GM19468 (cell line): ENCODE measurements around the gene DNTT.

Experiments used
- ATAC-seq: cut with Tn5 transposase; IDR thresholded peaks from one replicate; pipeline ENCODE4 v1.9.1; 2021; ENCODE audit warnings: mild to moderate bottlenecking, moderate library complexity, moderate number of reproducible peaks; ENCODE audit not compliant: unreplicated experiment; ENCODE audit errors: extremely low read depth

The DNTT gene

DNA sequence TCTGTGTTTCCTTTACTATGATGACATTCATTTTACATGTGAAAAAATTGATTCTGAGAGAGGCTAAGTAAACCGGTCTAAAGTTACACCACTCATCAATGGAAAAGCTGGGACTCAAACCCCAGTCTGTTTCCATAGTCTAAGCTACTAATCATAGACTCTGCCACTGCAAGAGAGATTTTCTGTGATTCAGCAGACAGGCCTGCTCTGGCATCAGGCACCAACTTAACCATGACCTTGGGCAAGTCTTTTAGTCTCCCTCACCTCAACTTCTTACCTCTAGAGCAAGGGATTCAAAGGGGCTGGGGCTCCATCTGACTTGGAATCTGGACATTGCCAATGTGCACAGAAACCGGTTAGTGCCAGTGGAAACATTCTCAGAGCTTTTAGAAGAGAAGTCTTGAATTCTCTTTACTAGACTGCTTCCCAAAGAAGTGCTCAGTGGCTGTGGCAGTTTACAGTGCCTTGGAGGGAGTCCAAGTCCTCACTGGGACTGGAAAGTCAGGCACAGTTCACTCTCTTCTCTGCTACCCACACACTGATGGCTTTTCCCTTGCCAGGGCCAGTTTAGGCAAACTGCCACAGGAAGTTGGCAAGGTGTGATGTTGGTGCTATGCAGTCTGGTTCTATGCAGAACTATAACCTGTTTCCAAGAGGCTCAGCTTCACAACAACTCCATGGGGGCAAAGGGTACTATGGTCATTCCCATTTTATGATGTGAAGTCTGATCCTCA lies 28.4 kb upstream of the DNTT start:
- no peak for ATAC-seq

DNA sequence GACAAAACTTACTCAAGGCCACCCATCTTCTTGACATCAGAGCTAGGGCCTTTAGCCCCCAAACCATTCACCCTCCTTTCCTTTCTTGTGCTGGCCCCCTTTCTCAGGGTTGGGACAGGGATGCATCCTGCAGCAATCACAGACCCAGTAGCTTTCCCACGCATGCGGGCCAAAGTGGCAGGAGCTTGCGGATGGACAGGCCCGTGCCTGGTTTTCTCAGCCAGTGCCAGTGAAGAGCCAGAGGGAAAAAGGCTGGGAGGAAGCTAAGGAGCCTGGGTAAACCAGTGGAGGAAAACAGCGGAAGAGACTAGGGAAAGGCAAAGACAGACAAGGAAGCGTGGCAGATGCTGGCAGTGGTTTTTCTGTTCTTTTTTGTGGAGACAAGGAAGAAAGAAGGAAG lies 27.8 kb upstream of the DNTT start:
- no peak for ATAC-seq

DNA sequence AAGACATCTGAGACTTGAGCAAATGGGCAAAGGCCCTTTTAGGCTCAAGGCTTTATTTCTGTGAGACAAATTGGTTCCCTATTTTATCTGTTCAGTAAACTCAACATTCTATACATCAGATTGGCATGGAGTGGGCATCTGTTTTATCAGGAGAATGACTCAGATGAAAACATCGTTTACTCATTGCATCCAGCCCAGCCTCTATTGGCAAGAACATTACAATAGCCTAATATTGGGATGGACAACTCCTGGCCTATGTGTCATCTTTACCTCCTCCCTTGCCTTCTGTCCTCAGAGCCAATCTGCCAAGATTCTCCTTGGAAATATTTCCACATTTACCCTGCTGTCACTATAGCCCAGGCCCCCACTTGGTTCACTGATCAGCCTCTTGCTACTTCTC lies 27.4 kb upstream of the DNTT start:
- no peak for ATAC-seq

DNA sequence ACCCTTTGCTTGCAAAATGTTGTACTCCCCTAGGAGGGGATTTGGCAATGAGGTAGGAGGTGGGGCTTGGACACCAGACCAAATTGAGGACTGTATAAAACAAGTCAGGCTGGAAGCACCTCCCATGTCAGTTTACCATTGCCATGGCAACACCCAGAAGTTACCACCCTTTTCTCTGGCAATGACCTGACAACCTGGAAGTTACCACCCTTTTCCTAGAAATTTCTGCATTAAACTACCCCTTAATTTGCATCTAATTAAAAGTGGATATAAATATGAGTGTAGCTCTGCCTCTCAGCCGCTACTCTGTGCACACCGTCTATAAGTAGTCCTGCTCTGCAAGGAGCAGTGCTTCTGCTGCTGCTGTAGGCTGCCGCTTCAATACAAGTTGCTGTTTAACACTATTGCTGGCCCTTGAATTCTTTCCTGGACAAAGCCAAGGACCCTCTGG lies 25.0 kb upstream of the DNTT start:
- no peak for ATAC-seq

DNA sequence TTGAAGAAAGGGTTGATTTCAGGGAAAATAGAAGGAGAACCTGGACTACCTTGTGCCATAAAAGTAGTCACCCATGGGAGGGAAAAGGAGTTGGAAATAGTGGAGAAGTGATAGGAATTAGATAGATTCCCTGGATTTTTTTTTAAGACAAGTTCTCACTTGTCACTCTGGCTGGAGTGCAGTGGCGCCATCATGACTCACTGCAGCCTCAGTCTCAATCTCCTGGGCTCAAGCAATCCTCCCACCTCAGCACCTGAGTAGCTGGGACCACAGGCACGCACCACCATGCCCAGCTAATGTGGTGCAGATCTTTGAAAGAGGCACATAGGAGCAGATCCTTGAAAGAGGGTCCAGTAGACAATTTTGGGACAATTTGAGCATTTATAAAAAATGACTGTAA lies 23.4 kb upstream of the DNTT start:
- ATAC-seq = no peak

DNA sequence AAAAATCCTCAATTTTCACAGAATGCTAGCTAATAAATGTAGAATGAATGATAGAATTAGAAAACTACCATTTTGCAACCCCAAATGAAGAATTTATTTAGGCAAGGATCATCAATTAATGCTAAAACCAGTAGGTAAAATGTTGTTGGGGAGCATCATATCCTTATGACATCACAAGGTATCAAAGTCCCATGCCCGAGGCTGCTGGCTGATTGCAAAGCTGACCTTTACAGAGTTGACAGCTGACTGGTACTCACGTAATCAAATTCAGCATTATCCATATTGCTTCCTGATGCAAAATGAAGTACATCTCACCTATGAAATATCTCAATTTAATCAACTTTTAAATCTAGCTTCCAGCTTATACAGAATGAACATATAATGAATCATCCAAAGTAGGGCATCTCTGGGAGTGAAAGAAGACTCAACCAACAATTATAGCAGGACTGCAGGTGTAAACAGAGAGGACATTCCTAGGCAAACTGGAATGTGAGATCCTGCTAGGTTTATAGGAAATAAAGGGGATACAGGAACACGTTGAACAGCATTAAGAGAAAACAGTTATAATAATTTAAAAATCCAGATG lies 22.7 kb upstream of the DNTT start:
- no peak for ATAC-seq

DNA sequence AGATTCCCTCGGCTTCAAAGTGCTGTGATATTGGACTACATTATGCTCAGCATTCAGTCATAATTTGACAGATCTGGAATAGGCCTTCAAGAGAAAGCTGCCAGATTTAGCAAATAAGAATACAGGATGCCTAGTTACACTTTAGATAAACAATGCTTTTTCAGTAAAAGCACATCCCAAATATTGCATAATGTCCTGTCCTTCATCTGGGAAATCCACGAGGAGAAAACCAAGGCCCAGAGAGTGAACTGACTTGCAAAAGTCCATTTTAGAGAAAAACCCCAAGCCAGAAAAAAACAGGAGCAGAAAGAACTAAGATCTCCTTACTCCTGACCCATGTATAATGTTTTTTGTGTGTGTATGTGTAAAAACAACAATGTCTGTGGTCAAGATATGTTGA lies 20.9 kb upstream of the DNTT start:
- ATAC-seq = no peak

DNA sequence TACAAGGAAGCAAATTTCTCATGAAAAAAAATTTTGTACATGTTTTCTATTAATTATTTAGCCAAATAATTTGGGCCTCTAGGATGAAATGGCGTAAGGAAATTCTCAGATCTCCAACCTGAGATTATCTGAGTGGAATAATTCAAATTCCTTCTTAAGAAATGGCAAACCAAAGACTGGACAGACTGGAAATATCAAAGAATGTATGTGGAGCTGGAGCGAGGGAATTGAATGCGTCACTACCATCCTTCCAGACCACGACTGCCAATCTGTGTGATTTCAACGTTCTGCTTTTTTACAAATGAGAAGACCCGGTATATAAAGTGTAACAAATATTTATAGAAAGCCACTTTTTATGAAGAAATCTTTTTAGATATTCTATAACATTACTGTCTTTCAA lies 20.5 kb upstream of the DNTT start:
- no peak for ATAC-seq

DNA sequence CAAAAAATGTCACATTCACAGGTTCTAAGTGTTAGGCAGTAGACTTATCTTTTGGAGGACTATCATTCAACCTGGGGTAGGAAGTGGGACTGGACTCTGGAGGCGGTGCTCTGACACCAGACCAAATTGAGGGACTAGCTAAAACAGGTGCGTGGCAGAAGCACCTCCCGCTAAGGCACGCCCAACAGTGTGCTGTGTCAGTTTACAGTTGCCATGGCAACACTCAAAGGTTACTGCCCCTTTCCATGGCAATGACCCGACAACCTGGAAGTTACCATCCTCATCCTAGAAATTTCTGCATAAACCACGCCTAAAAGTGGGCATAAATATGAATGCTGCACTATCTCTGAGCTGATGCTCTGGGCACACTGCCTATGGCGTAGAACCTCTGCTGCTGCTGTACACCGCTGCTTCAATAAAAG lies 18.9 kb upstream of the DNTT start:
- no peak for ATAC-seq

DNA sequence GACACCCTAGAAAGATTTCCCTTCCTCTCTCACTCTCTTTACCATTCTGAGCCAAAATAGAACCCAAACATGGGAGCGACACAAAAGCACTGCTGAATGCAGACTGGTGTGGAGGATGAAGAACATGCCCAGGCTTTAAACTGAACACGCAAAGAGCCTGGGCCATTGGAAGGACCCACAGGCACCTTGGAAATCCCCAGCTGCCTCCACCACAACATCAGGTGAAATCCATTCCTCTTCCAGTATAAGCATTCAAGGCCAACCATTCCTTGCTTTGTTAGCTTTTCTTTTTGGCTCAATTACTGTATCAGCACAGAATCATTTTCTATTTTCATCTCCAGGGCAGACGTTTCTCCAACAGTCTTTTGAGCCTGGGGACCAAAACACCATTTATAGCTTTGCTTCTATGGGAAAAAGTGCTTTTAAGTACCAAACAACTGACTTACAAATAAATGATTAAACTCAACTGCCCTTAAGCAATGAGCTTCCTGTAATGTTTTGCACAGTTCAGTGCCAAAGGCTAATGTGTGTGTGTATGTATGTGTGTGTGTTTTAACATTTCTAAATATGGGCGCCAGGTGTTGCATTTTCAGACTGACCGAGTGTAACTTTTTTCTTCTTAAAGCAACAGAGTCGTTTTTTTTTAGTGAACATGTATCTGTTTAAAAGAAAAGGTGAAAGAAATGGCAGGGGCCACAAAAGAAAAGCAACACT lies 16.7 kb upstream of the DNTT start:
- peak; percentile 17 for ATAC-seq

DNA sequence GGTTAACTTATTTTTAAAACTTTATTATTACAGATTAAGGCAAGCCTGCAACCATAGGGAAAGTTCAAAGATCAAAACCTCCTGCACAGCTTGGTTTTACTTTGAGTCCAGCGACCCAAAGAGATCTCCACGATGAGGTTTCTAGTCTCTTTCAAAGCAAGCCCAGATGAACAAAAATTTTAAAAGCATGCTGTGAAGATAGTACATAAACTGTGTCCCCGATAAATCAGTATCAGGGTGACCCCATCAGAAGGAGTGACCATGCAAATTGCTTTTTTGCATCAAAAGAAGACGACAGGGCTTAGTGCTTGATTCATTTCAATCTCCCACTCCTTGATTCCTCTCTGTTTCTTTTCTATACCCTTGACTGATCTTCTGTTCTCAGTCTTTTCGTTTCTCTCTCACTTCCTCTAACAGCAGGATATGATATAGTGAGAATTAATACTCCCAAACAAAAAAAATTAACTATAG lies 16.0 kb upstream of the DNTT start:
- ATAC-seq = peak; percentile 56

DNA sequence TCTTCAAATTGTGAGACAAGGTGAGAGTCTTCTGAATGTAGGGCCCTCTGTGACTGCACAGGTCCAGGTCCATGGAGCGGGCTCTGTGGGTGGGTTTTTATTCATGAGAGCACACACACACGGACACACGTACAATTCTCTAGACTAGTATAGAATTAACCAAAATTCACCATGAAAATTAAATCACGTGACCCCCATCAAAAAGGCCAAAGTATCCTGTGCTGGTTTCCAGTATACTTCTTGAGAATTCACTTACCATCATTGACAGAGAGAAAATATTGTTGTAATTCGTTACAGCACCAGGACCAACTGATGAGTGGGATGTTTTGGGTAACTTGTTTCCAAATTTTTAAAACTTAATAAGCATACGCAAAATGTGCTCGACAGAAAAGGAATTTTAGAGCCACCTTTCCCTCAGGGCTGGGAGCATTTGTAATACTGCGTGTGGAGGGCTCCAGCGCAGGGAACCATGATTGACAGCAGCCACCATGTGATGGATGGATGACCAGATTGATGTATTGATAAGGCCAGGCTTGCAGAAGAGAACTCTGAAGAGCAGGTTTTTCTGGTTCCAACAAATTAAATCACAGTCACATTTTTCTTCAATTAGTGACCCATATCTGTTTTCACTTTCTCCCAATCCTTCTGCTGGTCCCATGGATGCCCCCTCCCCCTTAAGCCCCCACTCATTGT lies 14.9 kb upstream of the DNTT start:
- ATAC-seq = no peak

DNA sequence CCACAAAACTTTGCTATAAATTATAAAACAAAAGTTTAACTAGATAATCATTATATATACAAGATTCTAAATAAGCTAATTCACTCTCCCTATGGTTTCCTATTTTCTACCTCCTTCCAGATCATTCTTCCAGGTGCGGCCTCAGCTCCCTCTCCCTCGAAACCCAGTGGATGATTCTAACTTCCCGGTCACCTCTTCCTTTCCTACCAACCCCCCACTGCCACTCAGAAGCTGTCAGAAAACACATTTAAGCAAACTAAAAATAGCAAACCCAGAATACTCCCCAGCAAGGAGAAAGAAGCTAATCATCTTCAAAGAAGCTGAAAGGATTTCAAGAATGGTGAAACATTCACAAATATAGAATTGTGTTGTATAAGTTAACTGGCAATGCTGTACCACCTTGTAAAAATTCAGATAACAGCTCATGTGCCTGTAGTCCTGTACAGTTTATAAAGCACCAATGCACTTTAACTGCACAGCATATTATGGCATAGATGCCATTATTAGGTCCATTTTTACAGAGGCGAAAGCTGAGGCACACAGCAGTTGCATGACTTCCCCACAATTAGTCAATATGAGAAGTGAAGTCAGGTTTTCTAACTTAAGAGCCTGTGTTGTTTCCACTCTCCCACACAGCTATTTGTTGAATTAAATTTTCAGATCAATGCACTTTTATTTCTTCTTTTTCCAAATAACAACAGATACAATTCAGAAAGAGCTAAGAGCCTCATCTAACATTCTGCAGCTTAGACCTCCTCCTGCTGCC lies 13.7 kb upstream of the DNTT start:
- no peak for ATAC-seq

DNA sequence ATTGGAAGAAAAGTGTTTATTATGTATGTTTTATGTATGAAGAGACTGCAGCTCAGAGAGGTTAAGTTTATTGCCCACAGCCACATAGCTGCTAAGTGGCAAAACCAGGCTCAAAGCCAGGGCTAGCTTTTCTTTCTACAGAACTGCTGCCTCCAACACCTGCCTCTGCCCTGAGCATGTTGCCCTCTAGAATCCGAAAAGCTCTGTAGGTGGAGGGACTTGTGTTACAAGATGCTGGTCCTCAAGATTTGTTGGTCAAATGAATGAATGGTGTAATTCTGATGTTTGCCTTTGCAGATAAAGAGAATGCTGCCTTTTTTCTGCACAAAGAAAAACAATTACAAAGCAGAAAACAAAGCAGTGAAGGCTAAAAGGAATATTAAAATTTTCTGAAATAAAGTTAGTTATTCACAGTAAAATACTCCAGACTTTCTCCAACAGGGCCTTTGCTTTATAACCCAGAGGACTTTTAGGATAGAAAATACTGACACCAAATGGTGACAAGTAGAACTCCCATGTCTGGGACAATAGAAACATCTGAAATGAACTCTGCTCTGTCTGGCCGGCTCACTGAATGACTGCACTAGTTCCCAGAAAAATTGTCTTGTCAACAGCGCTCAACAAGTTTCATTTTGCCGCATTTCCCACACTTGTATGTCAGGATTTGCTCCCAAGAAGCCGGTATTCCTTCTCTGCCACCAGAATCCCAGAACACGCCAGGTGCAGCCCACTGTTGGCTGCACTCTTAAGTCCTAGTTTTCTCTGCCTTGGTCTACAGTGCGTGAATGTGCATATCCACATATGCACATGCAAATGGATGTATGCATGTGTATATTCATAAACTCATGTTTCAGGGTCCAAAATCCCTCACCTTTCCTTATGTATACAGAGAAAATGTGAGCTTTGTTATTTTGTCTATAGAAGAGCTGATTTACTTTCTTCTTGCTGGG lies 11.0 kb upstream of the DNTT start:
- ATAC-seq = peak; percentile 31

DNA sequence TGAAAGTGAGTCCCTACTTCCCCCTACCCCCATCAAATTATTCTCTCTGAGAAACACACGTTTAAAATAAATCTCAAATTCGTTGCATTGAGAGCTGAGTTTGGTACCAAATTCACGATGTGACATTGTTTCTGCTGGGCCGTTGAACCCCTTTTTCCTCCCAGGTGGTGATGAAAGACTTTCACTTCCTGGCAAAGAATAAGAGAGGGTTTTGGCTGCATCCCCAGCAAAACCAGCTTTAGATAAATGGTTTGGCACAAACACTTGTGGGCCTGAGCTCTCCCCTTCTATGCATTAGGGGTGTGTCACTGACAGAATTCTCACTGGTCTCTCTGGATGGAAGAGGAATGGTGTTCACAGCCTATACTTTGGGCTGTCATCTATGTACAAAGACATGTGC lies 8.8 kb upstream of the DNTT start:
- no peak for ATAC-seq

DNA sequence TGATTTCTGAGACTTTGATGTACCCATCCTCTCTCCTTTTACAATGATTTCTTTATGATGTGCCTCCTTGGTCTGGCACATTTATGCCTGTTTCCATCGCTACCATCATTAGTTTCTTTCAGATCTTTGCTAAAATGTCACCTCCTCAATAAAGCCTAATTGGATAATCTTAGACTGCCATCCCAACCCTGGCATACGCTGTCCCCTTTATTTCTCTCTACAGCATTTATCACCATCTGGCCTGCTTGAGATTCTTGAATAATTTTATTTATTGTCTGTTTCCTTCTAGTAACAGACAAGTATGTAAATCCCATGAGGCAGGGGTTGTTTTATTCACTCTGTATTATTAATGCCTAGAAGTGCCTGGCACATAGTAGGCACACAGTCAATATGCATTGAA lies 6.7 kb upstream of the DNTT start:
- ATAC-seq = no peak

DNA sequence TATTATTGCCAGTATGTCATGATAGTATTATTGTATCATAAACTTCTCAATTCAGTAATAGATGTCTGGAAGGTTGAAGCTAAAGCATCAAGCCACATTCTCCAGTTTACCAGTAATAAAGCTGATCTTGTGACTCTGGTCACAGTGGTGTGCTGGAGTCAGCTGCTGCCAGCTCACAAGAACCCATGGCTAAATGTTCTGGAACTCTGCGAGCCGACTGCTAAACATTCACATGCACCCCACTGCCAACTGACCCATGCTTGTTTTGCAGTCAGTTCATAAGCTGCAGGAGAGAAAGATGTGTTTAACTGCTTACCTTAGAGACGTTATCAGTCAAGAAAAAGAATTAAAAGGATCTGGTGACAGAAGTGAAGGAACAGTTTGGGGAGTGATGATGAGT lies 5.9 kb upstream of the DNTT start:
- ATAC-seq = no peak

DNA sequence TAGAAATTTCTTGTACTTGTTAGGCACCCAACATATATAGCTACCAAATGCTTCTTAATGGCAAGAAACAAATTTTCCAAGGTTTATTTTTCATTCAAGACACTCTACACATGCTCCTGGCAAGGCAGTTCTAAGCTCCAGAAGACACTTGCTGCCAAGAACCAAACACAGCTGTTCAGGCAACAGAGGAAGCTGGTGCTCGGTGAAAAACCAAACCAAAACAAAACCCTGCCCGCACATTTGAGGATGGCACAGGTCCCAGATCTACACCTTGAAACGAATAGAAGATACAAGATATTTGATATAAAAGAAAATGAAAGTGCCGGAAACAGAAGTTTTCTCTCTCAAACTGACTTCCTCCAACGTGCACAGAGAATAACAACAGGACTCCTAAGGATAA lies 4.9 kb upstream of the DNTT start:
- ATAC-seq = no peak

DNA sequence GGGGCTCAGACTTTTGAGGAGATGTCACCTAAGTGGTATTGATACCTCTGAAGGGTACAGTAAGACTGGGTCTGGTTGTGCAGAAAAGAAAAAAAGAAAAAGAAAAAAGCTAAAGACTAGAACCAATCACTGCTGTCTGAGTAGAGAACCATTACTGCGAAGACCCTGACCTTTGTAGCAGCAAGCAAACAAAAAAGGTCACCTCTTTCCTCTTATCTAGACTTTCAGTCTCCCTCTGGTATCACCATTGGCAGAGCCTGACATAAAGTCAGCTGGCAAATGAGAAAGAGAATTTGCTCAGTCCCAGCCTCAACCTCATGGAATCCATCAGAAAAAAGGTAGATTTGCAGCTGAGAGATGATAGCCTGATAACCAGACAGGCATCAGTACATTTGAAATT lies 2.6 kb upstream of the DNTT start:
- no peak for ATAC-seq
